ENCODE results near the gene F7.

F7 gene

DNA sequence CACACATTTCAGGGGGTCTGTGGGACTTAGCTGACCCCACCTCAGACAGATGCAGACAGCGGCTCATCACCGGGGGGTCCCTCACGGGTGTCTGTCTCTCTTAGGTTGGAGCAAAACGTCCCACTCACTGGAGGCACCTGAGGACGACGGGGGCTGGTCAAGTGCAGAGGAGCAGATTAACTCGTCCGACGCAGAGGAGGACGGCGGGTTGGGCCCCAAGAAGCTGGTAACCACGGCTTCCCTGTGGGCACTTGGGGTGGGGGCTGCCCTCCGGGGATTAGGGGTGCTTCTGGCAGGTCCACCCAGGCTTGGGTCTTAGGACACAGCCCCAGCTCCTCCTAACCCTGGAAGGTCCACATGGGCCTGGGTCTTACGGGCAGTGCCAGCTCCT lies 11.2 kb upstream of the F7 start:
- Histone ChIP-seq H3K79me2 (ENCODE audit: low read length) (no peaks in the 10 kb centered on the region), H3K9ac (ENCODE audit: low read length) (no peak overlapping the region), H3K4me2 (ENCODE audit: low read length) (no peak overlapping the region), H3K36me3 (replicated peaks; ENCODE audit: low read depth, low read length) (no peaks in the 10 kb centered on the region), H3K4me3 (ENCODE audit: low read length) (no peak overlapping the region), H3K9me3 (ENCODE audit: insufficient read depth, low read length) (no peaks in the 10 kb centered on the region), H3K4me1 (ENCODE audit: low read length) (no peaks in the 10 kb centered on the region), H4K20me1 (ENCODE audit: insufficient read depth, low read length) (no peaks in the 10 kb centered on the region), H3K27me3 (ENCODE audit: low read depth, low read length) (no peaks in the 10 kb centered on the region), H3K27ac (ENCODE audit: low read length) (no peak overlapping the region), H2AFZ (ENCODE audit: low read depth, low read length) (no peak overlapping the region)
- no peak for TF ChIP-seq EZH2phosphoT487 (IDR thresholded peaks at IDR 0.05; ENCODE audit: low read depth)
- TF ChIP-seq, protein P1, sequence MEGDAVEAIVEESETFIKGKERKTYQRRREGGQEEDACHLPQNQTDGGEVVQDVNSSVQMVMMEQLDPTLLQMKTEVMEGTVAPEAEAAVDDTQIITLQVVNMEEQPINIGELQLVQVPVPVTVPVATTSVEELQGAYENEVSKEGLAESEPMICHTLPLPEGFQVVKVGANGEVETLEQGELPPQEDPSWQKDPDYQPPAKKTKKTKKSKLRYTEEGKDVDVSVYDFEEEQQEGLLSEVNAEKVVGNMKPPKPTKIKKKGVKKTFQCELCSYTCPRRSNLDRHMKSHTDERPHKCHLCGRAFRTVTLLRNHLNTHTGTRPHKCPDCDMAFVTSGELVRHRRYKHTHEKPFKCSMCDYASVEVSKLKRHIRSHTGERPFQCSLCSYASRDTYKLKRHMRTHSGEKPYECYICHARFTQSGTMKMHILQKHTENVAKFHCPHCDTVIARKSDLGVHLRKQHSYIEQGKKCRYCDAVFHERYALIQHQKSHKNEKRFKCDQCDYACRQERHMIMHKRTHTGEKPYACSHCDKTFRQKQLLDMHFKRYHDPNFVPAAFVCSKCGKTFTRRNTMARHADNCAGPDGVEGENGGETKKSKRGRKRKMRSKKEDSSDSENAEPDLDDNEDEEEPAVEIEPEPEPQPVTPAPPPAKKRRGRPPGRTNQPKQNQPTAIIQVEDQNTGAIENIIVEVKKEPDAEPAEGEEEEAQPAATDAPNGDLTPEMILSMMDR (IDR thresholded peaks at IDR 0.05; ENCODE audit: low read depth, low read length): no peak

DNA sequence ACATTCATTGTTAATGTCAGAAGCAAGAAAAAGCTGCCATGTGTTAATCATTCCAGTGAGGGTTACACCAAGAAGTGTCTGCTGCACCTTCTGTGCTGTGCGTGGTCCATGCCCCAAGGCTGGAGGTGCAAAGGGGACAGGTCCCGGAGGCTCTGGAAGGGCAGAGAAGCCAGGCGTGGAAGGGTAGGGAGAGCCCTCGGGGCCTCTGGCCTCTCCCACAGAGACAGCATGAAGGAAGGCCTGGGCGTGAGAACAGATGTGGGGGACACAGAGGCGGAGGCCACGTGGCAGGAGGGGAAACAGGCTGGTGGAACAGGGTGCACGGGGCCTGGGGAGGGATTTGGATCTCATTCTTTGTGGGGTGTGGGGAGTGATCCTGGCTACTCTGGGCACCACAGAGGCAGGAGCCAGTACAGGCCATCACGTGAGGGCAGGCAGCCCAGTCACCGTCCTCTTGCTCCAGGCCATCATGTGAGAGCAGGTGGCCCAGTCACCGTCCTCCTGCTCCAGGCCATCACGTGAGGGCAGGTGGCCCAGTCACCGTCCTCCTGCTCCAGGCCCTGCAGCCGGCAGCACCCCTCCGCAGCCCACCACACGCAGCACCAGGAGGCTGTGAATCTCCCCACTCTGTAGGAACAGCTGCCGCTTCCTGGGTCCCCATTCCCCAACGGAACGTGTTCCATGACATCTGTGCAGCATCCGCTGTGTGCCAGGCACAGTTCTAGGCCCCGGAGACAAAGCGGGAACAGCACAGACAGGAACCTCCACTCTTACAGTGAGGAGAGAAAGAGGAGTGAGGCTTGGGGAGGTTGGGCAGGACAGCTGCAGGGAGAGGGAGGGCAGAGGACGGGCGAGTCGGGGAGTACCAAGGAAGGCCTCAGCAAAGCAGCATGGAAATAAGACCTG lies 10.2 kb upstream of the F7 start:
- no peaks in the 10 kb centered on the region for H3K4me1 ChIP-seq (ENCODE audit: low read length)

DNA sequence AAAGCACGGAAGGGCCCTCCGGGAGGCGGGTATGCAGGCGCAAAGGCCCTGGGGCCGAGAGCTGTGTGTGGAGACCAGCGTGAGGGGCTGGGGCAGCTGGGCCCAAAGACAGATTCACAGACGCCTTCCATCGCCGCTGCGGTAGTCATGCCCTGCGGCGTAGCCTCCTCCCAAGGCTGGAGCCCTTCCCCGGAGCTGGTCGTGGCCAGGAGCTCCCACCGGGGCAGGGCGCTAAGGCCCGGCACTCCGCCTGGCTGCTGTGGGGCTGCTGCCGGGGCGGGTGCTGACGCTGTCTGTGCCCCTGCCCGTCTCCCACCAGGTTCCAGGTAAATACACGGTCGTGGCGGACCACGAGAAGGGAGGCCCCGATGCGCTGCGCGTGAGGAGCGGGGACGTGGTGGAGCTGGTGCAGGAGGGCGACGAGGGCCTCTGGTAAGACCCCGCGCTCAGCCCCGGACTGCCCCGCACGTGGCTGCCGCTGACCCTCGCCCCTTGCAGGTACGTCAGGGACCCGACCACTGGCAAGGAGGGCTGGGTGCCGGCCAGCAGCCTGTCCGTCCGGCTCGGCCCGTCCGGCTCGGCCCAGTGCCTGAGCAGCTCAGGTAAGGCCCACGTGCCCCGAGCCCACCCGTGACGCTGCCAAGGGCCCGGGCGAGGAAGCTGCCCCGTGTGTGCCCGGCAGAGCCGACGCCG lies 9.4 kb upstream of the F7 start:
- no peaks in the 10 kb centered on the region for H3K27me3 ChIP-seq (ENCODE audit: low read depth, low read length)
- H3K79me2 ChIP-seq (ENCODE audit: low read length): no peaks in the 10 kb centered on the region
- TF ChIP-seq EZH2phosphoT487 (IDR thresholded peaks at IDR 0.05; ENCODE audit: low read depth): no peak
- TF ChIP-seq, protein P1 (IDR thresholded peaks at IDR 0.05; ENCODE audit: low read depth, low read length): no peak
- H3K9ac ChIP-seq (ENCODE audit: low read length): no peak overlapping the region
- no peak overlapping the region for H2AFZ ChIP-seq (ENCODE audit: low read depth, low read length)
- H3K4me3 ChIP-seq (ENCODE audit: low read length): no peak overlapping the region
- no peak overlapping the region for H3K27ac ChIP-seq (ENCODE audit: low read length)
- H3K36me3 ChIP-seq (replicated peaks; ENCODE audit: low read depth, low read length): no peaks in the 10 kb centered on the region
- no peak overlapping the region for H3K4me2 ChIP-seq (ENCODE audit: low read length)
- H3K9me3 ChIP-seq (ENCODE audit: insufficient read depth, low read length): no peaks in the 10 kb centered on the region
- H4K20me1 ChIP-seq (ENCODE audit: insufficient read depth, low read length): no peaks in the 10 kb centered on the region
- H3K4me1 ChIP-seq (ENCODE audit: low read length): no peaks in the 10 kb centered on the region

More for the DNA sequence above, 10.2 kb upstream of the F7 start:
- no peak overlapping the region for H2AFZ ChIP-seq (ENCODE audit: low read depth, low read length)
- H3K36me3 ChIP-seq (replicated peaks; ENCODE audit: low read depth, low read length): no peaks in the 10 kb centered on the region
- H3K9ac ChIP-seq (ENCODE audit: low read length): no peak overlapping the region
- TF ChIP-seq, protein P1 (IDR thresholded peaks at IDR 0.05; ENCODE audit: low read depth, low read length): no peak
- no peak for TF ChIP-seq EZH2phosphoT487 (IDR thresholded peaks at IDR 0.05; ENCODE audit: low read depth)
- no peak overlapping the region for H3K4me2 ChIP-seq (ENCODE audit: low read length)
- H3K27me3 ChIP-seq (ENCODE audit: low read depth, low read length): no peaks in the 10 kb centered on the region
- H4K20me1 ChIP-seq (ENCODE audit: insufficient read depth, low read length): no peaks in the 10 kb centered on the region
- H3K4me3 ChIP-seq (ENCODE audit: low read length): no peak overlapping the region
- H3K9me3 ChIP-seq (ENCODE audit: insufficient read depth, low read length): no peaks in the 10 kb centered on the region
- no peak overlapping the region for H3K27ac ChIP-seq (ENCODE audit: low read length)
- no peaks in the 10 kb centered on the region for H3K79me2 ChIP-seq (ENCODE audit: low read length)

DNA sequence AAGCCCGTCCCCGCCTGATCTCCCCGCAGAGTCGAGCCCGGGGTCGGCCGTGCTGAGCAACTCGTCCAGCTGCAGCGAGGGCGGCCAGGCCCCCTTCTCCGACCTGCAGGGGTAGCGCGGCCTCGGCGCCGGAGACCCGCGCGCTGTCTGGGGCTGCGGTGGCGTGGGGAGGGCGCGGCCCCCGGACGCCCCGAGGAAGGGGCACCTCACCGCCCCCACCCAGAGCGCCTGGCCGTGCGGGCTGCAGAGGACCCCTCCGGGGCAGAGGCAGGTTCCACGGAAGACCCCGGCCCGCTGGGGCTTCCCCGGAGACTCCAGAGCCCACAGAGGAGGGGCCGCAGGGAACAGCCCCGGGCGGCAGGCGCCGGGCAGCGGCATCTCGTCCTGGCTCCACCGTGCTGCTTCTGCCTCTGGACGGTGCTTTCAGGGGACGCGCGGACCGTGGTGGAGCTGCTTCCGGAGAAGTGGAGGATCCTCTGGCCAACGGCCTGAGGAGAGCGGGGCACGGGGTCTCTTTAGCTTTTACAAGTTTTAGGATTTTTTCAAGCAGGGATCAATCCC lies 8.8 kb upstream of the F7 start:
- Histone ChIP-seq H4K20me1 (ENCODE audit: insufficient read depth, low read length) (no peaks in the 10 kb centered on the region), H3K9ac (ENCODE audit: low read length) (no peak overlapping the region), H3K9me3 (ENCODE audit: insufficient read depth, low read length) (no peaks in the 10 kb centered on the region), H3K27ac (ENCODE audit: low read length) (no peak overlapping the region), H3K79me2 (ENCODE audit: low read length) (no peaks in the 10 kb centered on the region), H3K4me1 (ENCODE audit: low read length) (peaks cover 5% of the 10 kb centered on the region; the same call in 1 of the 2 replicates), H2AFZ (ENCODE audit: low read depth, low read length) (no peak overlapping the region), H3K4me3 (ENCODE audit: low read length) (no peak overlapping the region), H3K4me2 (ENCODE audit: low read length) (no peak overlapping the region), H3K27me3 (ENCODE audit: low read depth, low read length) (no peaks in the 10 kb centered on the region), H3K36me3 (replicated peaks; ENCODE audit: low read depth, low read length) (no peaks in the 10 kb centered on the region)
- TF ChIP-seq EZH2phosphoT487 (IDR thresholded peaks at IDR 0.05; ENCODE audit: low read depth): no peak
- TF ChIP-seq, protein P1 (IDR thresholded peaks at IDR 0.05; ENCODE audit: low read depth, low read length): no peak
